ENCODE results near the gene MEF2B.

Gene MEF2B

DNA sequence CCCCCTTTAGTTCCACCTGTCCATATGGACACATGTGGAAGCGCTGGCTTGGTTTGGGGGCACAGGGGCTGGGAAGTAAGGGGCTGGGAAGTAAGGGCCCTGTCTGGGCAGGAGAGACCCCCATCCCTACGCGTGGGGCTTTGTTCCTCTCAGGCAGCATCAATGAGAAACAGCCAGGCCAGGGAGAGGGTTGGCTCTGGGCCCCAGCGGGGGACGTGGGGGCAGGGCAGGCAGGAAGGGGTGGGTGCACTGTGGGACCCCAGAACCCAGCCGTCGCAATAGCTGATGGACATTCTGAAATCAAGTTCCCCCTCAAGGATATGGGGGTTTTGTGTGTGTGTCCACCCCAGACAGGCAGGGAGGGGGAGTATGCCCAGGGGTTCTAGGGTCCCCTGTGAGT is 42.9 kb upstream of the MEF2B start:
- no peak for TF ChIP-seq ZFX (IDR thresholded peaks at IDR 0.05; ENCODE audit: borderline replicate concordance)
- TF ChIP-seq CTCF (IDR thresholded peaks at IDR 0.05), result no peak

GRCh38 chr19:19211499-19212420 is 41.7 kb upstream of the MEF2B start, which contains the start of gene NCAN:
NCAN (plus strand) TSS chr19:19211958; CDS start chr19:19216954, 4,996 bp downstream.
- no peak for TF ChIP-seq ZFX (IDR thresholded peaks at IDR 0.05; ENCODE audit: borderline replicate concordance)
- TF ChIP-seq CTCF (IDR thresholded peaks at IDR 0.05), result no peak
- no peak within 1 kb of the TSS for H3K27ac ChIP-seq

More for the DNA sequence above, 42.9 kb upstream of the MEF2B start:
- no peak overlapping the region for H3K27ac ChIP-seq

- H3K27ac ChIP-seq, result no peak overlapping the region
- TF ChIP-seq ZFX (IDR thresholded peaks at IDR 0.05; ENCODE audit: borderline replicate concordance), result no peak
- TF ChIP-seq CTCF (IDR thresholded peaks at IDR 0.05), result no peak
Measured at GRCh38 chr19:19209372-19209771, 39.3 kb upstream of the MEF2B start.

- no peak for TF ChIP-seq ZFX (IDR thresholded peaks at IDR 0.05; ENCODE audit: borderline replicate concordance)
- TF ChIP-seq CTCF (IDR thresholded peaks at IDR 0.05), result no peak
- H3K27ac ChIP-seq, result no peak overlapping the region
Measured at GRCh38 chr19:19207637-19208572, 37.8 kb upstream of the MEF2B start.

DNA sequence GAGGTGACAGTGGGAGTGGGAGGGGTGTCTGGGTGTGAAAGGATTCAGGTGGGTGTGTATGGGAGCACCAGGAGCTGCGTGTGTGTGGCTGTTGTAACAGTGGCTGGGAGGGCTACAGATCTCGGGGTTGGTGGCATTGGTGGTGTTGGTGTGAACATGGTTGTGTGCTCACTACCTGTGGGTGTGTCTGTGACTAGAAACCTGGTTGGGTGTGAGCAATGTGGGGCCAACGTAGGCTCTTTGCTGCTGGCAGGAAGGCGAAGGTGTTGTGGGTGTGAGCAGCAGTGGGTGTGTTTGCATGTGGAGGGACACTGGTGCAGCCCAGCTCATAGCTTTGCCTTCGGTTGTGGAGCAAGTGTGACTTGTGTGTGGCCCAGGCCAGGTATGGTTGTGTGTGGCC is 36.9 kb upstream of the MEF2B start:
- no peak overlapping the region for H3K27ac ChIP-seq
- no peak for TF ChIP-seq CTCF (IDR thresholded peaks at IDR 0.05)

GRCh38 chr19:19205416-19206410 is 35.6 kb upstream of the MEF2B start:
- TF ChIP-seq ZFX (IDR thresholded peaks at IDR 0.05; ENCODE audit: borderline replicate concordance), result no peak
- no peak for TF ChIP-seq CTCF (IDR thresholded peaks at IDR 0.05)
- H3K27ac ChIP-seq, result no peak overlapping the region

All from 22Rv1 (cell line).